ES-I3 (cell line): ENCODE measurements around the gene OR13C3.
"Not testable (repeated sequence)": the region's sequence is repeated elsewhere in the genome, so short reads cannot be mapped to it uniquely, and the experiment has no call there.

Source experiments
- H3K36me3 ChIP-seq: 2 replicates; pipeline ENCODE4 v1.6.1; 2013; ENCODE audit warnings: mild to moderate bottlenecking, low read length, control low read depth, moderate library complexity; ENCODE audit not compliant: insufficient read depth
- H3K4me1 ChIP-seq: 2 replicates; pipeline ENCODE4 v1.6.1; 2013; ENCODE audit warnings: mild to moderate bottlenecking, control low read depth, low read length; ENCODE audit not compliant: insufficient read depth
- H3K9ac ChIP-seq: 2 replicates; pipeline ENCODE4 v1.6.1; 2013; ENCODE audit warnings: low read depth, mild to moderate bottlenecking, low read length, moderate library complexity
- H3K9me3 ChIP-seq: 2 replicates; pipeline ENCODE4 v1.6.1; 2013; ENCODE audit warnings: mild to moderate bottlenecking, low read length, moderate library complexity; ENCODE audit not compliant: control insufficient read depth, insufficient read depth

The OR13C3 gene

DNA sequence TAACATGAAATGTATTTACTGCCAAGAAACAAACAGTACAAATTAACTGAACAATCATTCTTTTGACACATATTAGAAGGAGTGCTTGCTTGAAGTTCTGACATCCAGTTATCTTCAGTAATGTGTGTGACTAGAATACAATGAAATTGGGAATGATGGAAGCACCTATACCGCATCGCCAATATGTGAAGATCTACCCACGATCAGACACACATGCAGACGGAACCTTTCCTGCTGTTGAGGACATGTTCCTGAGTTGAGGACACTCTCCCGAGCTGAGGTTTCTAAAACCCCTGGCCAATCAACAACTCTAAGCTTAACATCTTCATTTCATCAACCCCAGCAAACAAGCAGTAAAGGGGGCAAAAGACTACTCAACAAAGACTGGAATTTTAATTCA lies at the start of gene OR13C3:
Gene OR13C3, minus strand, starts transcription at position 101 of the 400 bp plus-strand sequence. CDS start 133 bp downstream, outside the sequence.
- H3K36me3 ChIP-seq = no peaks in the 10 kb centered on the region
- no peaks in the 10 kb centered on the region for H3K9me3 ChIP-seq
- H3K4me1 ChIP-seq = peaks cover 10% of the 10 kb centered on the region; the same call in 1 of the 2 replicates
- H3K9ac ChIP-seq = no peak within 1 kb of the TSS

DNA sequence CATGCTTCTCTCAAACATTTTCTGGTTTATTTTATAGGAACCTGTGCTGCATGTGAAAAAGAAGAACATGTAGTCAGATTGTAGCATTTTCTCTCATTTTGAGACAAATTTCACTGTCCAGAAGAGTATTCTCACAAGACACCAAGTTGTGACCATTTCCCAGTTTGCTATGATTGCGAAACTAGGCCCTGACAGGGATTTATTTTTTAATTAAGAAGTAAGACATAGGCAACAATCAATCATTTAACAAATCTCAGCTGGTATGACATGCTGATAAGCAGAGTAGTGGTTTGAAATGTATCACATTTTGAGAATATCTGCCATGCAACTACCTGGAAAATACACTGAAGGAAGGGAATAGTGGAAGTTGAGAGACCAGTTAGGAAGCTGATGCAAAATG lies 43.9 kb upstream of the OR13C3 start:
- Histone ChIP-seq H3K9me3 (no peaks in the 10 kb centered on the region), H3K4me1 (no peaks in the 10 kb centered on the region), H3K9ac (no peak overlapping the region), H3K36me3 (no peaks in the 10 kb centered on the region)

DNA sequence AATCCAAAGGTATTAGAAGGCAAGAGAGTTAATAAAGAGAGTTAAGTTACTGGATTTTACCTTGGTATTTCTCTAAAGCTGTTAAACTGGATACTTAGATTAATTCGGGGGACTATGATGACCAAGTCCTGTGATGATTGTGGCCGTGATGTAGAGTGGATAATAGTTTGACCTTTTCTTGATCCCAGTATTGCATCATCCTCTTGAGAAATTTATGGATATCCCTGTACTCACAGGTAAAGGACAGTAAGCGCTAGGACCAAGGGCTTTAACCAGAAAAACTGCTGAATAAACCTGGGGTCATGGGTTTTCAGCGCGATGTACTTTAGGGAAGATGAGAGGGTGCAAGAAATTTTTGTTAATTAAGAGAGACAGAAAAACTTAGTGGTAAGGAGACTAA lies 40.6 kb upstream of the OR13C3 start:
- H3K9ac ChIP-seq = no peak overlapping the region

DNA sequence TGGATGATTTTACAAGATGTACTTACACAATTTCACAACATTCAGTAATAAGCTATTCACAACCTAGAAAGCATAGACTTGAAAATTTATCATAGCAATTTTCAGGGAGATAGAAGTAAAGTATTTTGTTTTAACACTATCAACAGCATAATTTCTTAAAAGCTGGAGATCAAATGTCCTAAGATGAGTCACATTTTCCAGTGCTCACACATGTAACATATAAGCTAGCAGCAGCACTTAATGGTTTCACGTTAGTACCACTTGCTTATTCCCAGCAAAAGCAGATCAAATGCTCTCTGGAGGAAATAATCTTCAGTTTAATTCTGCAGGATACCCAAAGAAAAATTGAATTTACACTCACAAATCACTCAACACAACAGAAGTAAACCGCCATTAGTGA lies 38.8 kb upstream of the OR13C3 start:
- H3K9me3 ChIP-seq = no peaks in the 10 kb centered on the region; the same call in none of the 2 replicates
- no peak overlapping the region for H3K9ac ChIP-seq
- H3K4me1 ChIP-seq = no peaks in the 10 kb centered on the region
- H3K36me3 ChIP-seq = no peaks in the 10 kb centered on the region

More for the DNA sequence above, 40.6 kb upstream of the OR13C3 start:
- no peaks in the 10 kb centered on the region; the same call in 1 of the 2 replicates for H3K9me3 ChIP-seq
- H3K36me3 ChIP-seq = no peaks in the 10 kb centered on the region
- H3K4me1 ChIP-seq = no peaks in the 10 kb centered on the region

DNA sequence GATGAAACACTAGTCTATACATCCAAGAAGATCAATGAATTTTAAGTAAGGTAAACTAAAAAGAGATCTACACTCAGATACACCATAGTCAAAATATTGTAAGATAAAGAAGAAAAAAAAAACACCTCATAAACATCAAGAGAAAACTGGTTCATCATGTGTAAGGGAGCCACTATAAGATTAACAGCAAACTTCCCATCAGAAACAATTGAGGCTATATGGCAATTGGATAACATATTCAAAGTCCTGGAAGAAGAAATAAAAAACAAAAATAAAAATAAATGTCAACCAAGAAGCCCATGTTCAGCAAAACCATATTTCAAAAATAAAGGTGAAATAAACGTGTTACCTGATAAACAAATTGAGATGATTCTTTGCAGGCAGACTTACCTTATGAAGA lies 36.0 kb upstream of the OR13C3 start:
- H3K9ac ChIP-seq = no peak overlapping the region
- H3K36me3 ChIP-seq = no peaks in the 10 kb centered on the region
- no peaks in the 10 kb centered on the region; the same call in none of the 2 replicates for H3K9me3 ChIP-seq
- no peaks in the 10 kb centered on the region for H3K4me1 ChIP-seq

DNA sequence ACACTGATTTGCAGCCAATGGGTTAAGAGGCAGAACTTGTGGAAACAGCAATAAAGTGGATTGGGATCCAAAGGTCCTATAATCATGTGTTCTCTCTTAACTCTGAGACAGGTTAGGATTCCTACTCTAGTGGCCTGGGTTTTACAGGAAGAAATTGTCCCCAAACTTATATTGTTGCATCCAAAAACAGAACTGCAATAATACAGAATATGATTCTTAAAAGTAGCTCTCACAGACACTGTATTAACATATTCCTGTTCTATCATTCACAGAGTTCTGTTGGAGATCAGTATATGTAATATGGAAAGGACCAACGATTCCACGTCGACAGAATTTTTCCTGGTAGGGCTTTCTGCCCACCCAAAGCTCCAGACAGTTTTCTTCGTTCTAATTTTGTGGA lies 32.2 kb upstream of the OR13C3 start, which contains the start of gene OR13C8:
Gene OR13C8, plus strand, starts transcription at position 301 of the 400 bp plus-strand sequence. Its CDS starts 0 bp downstream, at position 301.
- H3K9me3 ChIP-seq = no peaks in the 10 kb centered on the region; the same call in none of the 2 replicates
- no peak within 1 kb of the TSS for H3K9ac ChIP-seq
- no peaks in the 10 kb centered on the region for H3K36me3 ChIP-seq
- no peaks in the 10 kb centered on the region for H3K4me1 ChIP-seq

DNA sequence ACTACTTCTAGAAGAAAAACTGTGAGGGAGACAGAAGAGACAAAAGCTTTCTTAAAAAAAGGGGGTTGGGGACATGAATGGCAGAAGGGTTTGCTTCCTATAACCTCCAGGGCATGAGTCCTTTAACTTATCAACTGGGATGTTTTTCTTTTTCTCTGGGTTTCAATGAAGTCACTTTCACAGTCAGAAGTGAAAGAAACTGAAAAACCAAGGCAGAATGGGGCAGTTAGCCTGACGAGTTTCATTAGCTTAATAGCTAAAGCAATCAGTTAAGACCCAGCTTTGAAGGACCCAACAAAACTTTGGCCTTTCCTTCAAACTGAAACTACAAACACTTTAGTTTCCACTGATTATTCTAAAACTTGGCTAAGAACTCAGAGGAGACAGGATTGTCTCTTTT lies 27.7 kb upstream of the OR13C3 start:
- no peak overlapping the region for H3K9ac ChIP-seq
- no peaks in the 10 kb centered on the region for H3K4me1 ChIP-seq
- H3K9me3 ChIP-seq = no peaks in the 10 kb centered on the region
- no peaks in the 10 kb centered on the region for H3K36me3 ChIP-seq

DNA sequence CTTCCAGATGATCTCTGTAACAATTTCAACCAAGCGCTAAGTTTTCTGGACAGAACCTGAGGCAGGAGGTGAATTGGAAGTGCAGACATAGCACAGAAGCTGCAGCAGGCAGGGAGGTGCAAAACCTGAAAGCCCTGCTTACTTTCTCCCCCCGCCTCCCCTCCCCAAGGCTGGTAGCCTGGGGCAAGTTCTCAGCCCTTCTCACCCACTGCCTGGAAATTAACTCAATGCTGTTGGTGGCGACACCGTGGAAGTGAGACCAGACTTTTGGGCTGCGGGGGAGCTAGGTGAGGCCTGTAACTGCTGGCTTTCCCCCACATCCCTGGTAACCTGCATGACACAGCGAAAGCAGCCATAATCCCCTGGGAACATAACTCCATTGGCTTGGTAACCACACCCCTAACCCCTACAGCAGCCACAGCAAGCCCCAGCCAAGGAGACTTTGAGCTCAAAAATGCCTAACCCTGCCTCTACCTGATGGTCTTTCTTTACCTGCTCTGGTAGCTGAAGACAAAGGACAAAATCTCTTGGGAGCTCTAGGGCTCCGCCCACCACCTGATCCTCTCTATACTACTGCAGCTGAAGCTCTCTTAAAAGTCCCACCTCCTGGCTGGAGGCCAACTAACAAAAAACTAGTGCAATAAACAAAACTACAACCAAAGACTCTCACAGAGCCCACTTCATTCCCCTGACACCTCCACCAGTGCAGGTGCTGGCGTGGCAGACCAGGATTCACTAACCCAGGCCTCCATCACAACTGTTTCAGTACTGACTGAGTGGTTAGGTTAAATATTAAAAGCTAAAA lies 20.4 kb upstream of the OR13C3 start:
- H3K36me3 ChIP-seq = no peaks in the 10 kb centered on the region
- H3K9ac ChIP-seq = no peak overlapping the region
- H3K4me1 ChIP-seq = 0 out of 2 replicates have a peak, but pooled peaks cover 3% of the 10 kb centered on the region
- 0 out of 2 replicates have a peak, but pooled peaks cover 3% of the 10 kb centered on the region for H3K9me3 ChIP-seq

DNA sequence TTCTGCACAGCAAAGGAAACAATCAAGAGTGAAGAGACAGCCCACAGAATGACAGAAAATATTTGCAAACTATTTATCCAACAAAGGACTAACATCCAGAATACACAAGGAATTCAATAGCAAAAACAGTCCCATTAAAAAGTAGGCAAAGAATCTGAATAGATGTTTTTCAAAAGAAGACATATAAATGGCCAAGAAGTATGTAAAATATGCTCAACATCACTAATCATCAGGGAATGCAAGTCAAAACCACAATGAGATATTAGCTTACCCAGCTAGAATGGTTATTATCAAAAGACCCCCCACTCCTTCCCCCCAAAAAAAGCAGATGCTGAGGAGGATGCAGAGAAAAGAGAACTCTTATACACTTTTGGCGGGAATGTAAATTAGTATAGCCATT lies 18.9 kb upstream of the OR13C3 start:
- H3K9ac ChIP-seq = no peak overlapping the region
- H3K4me1 ChIP-seq = 0 out of 2 replicates have a peak, but pooled peaks cover 3% of the 10 kb centered on the region
- H3K9me3 ChIP-seq = 0 out of 2 replicates have a peak, but pooled peaks cover 3% of the 10 kb centered on the region
- no peaks in the 10 kb centered on the region for H3K36me3 ChIP-seq

DNA sequence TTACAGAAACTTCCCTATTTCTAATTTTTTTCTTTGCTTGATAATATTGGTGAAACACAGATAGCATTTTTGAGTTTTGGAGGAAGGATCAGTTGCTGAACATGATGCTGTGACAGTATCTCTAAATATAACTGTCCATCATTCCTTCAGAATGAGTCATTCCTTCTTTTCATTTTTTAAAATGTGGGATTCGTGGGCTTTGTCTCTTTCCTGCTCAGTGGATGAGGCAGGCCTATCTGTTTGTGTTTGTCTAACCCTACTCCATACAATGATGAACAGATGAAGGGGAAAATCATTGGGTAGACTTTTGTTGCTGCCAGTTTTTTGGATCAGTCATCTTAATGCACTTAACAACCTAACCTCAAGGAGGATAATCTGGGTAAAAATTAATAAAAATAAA lies 16.6 kb upstream of the OR13C3 start:
- Histone ChIP-seq H3K9ac (no peak overlapping the region), H3K4me1 (0 out of 2 replicates have a peak, but pooled peaks cover 3% of the 10 kb centered on the region), H3K36me3 (no peaks in the 10 kb centered on the region), H3K9me3 (0 out of 2 replicates have a peak, but pooled peaks cover 3% of the 10 kb centered on the region)

DNA sequence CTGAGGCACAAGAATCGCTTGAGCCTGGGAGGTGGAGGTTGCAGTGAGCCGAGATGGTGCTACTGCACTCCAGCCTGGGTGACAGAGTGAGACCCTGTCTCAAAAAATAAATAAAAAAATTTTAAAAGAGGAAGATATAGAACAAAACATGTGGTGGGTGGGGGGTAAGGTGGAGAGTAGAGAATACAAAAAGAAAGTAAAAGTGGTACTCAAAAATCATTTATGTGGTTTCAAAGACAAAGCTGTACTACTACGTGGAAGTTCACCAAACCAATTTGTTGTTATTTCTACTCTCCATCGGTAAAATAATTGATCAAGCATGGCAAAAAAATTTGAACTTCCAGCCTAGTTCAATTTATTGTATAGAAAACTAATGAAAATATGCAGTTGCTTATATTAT lies 8.0 kb upstream of the OR13C3 start:
- no peaks in the 10 kb centered on the region for H3K4me1 ChIP-seq
- no peak overlapping the region for H3K9ac ChIP-seq
- H3K9me3 ChIP-seq = no peaks in the 10 kb centered on the region
- H3K36me3 ChIP-seq = no peaks in the 10 kb centered on the region

DNA sequence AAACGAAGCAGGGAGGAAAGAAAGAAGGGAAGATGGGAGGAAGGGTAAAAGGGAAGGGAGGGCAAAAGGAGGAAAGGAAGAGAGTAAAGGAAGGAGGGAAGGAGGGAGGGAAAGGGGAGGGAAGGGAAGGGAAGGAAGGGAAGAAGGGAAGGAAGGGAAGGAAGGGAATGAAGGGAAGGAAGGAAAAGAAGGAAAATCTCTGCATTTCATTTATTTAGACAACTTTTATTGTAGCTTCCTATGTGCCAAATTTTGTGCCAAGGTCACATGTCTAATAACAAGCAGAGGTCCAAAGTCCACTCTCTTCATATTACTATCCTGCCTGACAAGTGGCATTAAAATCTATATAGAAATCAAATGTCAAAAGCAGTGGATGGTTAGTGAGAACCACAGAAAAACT lies 2.6 kb upstream of the OR13C3 start:
- Histone ChIP-seq H3K36me3 (no peaks in the 10 kb centered on the region), H3K4me1 (no peaks in the 10 kb centered on the region), H3K9me3 (no peaks in the 10 kb centered on the region), H3K9ac (no peak overlapping the region)

DNA sequence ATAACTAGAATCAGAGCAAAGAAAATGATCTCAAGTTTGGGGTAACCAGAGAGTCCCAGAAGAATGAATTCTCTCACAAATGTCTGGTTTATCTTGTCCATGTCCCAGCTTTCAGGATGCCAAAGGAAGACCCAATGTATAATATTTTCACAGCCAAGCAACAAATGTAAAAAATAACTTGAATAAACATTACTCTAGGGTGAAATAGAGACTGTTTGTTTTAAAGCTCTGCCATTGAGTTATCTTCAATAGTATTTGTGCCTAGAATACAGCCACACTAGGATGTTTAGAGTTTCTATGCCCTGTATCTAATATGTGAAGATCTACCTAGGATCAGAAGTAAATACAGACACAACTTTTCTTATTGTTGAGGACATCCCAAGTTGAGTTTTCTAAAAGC lies 9.5 kb downstream of the OR13C3 start, which contains the start of gene OR13C4:
Gene OR13C4, minus strand, starts transcription at position 101 of the 400 bp plus-strand sequence. Its CDS starts 0 bp downstream, at position 101.
- Histone ChIP-seq H3K9me3 (no peaks in the 10 kb centered on the region), H3K9ac (no peak within 1 kb of the TSS), H3K4me1 (peaks cover 3% of the 10 kb centered on the region; the same call in 1 of the 2 replicates)

DNA sequence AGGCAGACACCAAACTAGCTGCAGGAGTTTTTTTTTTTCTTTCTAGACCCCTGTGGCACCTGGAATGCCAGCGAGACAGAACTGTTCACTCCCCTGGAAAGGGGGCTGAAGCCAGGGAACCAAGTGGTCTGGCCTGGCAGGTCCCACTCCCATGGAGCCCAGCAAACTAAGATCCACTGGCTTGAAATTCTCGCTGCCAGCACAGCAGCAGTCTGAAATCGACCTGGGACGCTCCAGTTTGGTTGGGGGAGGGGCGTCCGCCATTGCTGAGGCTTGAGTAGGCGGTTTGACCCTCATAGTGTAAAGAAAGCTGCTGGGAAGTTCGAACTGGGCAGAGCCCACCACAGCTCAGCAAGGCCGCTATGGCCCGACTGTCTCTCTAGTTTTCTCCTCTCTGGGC lies 16.4 kb downstream of the OR13C3 start:
- not testable (repeated sequence) for H3K9me3 ChIP-seq, H3K9ac ChIP-seq, H3K4me1 ChIP-seq, H3K36me3 ChIP-seq

More for the DNA sequence above, 9.5 kb downstream of the OR13C3 start, which contains the start of gene OR13C4:
- H3K36me3 ChIP-seq = no peaks in the 10 kb centered on the region; the same call in 1 of the 2 replicates

DNA sequence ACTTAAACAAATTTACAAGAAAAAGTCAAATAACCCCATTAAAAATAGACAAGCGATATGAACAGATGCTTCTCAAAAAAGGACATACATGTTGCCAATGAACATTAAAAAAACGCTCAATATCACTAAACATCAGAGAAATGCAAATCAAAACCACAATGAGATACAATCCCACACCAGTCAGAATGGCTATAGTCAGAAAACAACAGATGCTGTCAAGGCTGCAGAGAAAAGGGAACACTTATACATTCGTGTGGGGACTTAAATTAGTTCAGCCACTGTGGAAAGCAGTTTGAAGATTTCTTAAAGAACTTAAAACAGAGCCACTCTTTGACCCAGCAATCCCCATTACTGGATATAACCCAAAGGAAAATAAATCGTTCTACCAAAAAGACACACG lies 21.8 kb downstream of the OR13C3 start:
- H3K36me3 ChIP-seq = peaks cover 3% of the 10 kb centered on the region; the same call in 1 of the 2 replicates
- no peaks in the 10 kb centered on the region for H3K4me1 ChIP-seq
- H3K9ac ChIP-seq = no peak overlapping the region
- no peaks in the 10 kb centered on the region for H3K9me3 ChIP-seq
